GM21390 (cell line): ENCODE measurements around the gene DNAJA1.
"Not testable (repeated sequence)": the region's sequence is repeated elsewhere in the genome, so short reads cannot be mapped to it uniquely, and the experiment has no call there.

Experiments
- ATAC-seq: cut with Tn5 transposase; IDR thresholded peaks from one replicate; pipeline ENCODE4 v1.9.1; 2021; ENCODE audit not compliant: unreplicated experiment

Gene DNAJA1

GRCh38 chr9:33024966-33025571 is at the start of gene DNAJA1:
Gene DNAJA1 (plus strand): TSS chr9:33025273. CDS start chr9:33026485, 1,212 bp downstream.
- peak; percentile 93 for ATAC-seq

DNA sequence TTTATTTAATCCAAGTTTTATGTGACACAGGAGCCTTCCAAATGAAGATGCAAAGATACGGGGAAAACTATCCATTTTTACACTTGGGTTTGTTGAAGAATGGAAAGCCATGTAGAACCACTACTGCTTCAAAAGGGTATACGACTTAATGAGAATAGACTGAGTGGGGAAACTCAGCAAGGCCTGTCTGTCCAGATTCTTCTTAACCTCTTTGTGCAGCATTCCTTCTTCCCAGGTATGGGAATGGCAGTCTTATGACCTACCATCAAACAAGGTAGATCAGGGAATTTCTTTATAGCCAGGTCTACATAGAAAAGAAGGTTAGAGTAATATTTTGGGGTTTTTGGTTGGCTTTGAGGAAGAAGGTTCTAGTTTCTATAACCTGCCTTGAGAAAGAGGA is 47.0 kb upstream of the DNAJA1 start:
- ATAC-seq = no peak

DNA sequence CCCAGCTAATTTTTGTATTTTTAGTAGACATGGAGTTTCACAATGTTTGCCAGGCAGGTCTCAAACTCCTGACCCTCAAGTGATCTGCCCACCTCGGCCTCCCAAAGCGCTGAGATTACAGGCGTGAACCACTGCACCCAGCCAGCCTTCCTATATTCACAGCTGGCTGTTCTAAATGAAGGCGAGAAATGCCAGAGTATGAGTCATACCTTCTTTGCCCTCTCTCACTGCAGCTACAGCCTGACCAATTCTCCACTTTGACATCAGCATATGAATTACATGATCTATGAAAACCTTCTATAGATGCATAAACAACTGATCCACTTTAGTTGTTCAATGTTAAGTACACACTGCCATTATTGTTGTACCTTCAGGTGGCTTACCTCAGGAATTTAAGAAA is 38.1 kb upstream of the DNAJA1 start:
- ATAC-seq = no peak

DNA sequence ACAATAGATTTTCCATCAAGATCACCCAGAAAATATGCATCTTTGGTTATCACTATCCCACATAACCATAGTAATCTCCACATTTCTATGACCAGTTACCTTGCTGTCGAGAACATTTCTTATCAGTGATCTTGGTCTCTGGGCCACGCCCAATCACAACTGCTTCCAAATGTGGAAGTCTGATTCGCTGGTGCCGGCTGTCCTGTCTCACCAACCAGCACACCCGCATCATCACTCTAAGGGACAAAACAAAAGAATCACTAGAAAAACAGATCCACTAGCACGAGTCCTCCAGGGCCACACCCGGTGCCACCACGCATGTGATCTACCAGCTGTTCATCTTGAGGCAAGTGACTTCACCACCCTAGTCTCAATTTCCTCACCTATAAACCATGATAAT is 35.4 kb upstream of the DNAJA1 start:
- ATAC-seq = no peak

- no peak for ATAC-seq
These were observed 33.0 kb upstream of the DNAJA1 start for GRCh38 chr9:32991897-32992594.

- no peak for ATAC-seq
These were observed 32.4 kb upstream of the DNAJA1 start for GRCh38 chr9:32992595-32993238.

DNA sequence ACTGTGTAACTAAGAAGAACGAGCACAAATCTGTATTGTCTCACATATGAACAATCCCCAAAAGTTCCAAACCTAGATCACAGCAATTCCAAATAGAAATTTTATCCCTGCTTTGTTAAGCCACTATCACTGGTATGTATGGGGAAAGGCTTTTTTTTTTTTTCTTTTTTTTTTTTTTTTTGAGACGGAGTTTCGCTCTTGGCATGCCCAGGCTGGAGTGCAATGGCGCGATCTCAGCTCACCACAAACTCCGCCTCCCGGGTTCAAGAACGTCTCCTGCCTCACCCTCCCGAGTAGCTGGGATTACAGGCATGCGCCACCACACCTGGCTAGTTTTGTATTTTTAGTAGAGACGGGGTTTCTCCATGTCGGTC is 24.4 kb upstream of the DNAJA1 start:
- peak; percentile 1 for ATAC-seq

DNA sequence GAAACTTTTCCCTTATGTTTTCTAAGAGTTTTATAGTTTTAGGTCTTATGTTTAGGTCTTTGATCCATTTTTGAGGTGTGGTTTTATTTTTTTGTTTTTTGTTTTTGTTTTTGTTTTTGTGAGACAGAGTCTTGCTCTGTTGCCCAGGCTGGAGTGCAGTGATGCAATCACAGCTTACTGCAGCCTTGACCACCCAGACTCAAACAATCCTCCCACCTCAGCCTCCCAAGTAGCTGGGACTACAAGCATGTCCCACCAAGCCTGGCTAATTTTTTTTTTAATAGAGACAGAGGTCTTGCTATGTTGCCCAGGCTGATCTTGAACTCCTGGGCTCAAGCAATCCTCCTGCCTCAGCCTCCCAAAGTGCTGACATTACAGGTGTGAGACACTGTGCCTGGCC is 19.7 kb upstream of the DNAJA1 start:
- not testable (repeated sequence) for ATAC-seq

GRCh38 chr9:33007755-33008154 is 17.3 kb upstream of the DNAJA1 start:
- no peak for ATAC-seq

GRCh38 chr9:33011831-33012230 is 13.2 kb upstream of the DNAJA1 start:
- ATAC-seq = no peak

DNA sequence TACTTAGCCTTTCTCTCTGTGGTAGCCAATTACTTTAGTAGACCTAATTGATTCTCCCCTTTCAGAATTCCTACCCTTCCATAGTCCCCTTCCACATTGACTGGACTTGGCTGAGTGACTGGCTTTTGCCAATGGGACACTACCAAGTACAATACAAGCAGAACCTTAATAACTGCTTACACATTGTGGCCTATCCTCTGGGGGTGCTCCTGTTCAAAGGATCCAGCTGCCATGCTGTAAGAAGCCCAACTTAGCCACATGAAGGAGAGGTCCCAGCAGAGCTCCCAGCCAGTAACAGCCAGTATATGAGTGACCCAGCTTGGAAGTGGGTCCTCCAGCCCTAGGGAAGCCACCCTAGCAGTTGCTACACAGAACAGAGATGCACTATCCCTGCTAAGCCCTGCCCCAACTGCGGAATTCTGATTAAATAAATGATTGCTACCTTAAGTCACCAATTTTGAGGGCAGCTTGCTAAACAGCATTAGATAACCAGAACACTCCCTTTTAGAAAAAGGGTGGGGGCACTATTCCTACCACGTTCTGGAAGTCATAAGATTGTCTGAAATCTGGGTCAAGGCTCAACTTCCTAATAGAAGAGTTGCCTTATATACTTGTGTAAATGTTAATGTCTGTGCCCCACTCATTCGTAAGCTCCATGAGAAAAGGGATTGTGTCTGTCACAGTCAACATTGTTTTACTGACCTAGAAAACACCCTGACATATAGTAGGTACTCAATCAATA is 12.6 kb upstream of the DNAJA1 start:
- ATAC-seq = no peak

DNA sequence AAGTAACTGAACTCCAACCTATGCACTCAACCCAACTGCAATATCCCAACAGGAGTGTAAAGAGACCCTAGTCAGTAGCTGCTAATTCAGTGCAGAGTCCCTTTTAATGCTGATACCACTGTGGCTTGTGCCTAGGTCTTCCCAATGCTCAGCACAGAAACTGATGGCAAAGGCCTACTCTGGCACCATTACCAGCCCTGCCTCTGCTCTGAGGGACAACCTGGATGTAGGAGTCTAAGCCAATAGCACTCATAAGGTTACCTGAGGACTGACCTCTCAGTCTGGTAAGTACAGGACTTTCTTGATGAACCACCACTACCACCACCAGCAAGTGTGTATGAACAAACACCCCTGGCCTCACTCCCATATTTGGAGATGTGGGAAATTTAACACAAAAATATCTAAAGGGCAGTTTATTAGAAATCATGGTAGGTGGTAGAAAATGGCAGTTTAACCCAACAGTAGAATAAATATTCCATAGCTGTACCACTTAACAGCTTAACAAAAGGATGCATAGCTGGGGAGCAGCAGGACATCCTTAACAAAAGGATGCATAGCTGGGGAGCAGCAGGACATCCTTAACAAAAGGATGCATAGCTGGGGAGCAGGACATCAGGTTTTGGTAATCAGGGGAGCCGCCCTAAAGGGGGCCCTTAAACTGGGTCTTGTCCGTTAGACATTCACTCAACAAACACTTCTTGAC is 11.0 kb upstream of the DNAJA1 start:
- ATAC-seq = no peak

GRCh38 chr9:33014665-33015014 is 10.4 kb upstream of the DNAJA1 start:
- no peak for ATAC-seq

GRCh38 chr9:33017283-33018041 is 7.6 kb upstream of the DNAJA1 start:
- ATAC-seq = no peak

GRCh38 chr9:33019797-33020196 is 5.3 kb upstream of the DNAJA1 start:
- ATAC-seq = no peak

DNA sequence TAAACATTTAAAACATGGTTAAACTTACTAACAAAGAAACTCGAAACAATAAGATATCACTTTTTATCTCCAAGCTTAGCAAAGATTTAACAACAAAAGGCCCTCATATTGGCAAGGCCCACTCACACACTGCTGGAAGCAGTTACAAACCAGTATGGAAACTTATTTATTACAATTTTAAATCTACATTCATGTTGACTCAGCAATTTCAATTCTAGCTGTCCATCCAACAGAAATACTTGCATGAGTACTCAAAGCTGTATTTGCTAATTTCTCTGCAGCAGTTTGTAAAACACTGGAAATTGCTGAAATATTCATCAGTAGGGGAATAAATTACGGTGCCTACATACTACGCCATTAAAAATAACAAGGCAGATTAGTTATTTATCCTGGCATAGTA is 2.8 kb upstream of the DNAJA1 start:
- ATAC-seq = no peak

DNA sequence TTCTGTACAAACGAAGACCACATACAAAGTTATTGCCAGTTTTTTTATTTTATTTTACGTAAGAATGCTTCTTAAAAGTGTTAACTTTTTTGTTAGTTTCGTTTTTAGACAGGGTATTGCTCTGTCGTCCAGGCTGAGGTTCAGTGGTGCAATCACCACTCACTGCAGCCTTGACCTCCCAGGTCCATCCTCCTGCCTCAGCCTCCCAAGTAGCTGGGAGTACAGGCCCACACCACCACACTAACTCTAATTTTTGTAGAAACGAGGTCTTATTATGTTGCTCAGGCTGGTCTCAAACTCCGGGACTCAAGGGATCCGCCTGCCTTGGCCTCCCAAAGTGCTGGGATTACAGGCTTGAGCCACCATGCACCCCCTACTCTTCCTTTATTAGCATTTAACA is 2.3 kb upstream of the DNAJA1 start:
- ATAC-seq = no peak

GRCh38 chr9:33023661-33024060 is 1.4 kb upstream of the DNAJA1 start:
- no peak for ATAC-seq

DNA sequence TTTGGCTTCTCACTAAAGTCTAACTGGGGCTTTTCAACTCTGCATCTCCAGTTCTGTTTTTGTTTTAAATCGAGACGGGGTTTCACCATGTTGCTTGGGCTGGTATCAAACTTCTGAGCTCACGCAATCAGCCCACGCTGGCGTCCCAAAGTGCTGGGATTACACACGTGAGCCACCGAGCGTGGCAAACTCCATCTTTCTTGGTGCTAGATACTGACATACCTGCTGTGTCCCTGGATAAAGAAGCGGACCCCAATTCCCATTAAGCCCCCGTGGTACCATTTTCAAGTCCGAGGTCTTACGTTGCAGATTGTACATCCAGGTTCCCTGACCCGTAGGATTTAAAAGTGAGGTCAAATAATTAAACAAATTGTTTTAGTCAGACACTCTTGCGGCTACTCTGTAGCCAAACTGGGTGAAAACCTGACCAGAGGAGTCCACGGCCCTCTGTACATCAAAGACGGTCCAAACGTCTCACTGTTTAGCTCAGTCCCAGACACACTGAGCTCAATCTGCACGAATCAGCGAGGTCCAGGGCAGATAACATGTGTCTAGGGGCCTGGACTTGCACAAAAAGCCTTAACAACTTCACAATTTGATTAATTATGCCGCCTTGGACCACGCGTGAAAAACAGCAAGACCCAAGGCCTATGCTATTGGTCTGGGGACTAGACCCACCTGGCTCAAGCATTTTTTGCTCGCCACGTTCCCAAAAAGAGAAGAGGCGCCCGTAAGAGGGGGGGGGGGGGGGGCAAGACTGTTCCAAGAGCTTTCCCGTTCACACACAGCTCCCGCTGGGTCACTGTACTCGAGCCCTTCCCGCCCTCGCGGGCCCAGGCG is 727 bp upstream of the DNAJA1 start:
- no peak for ATAC-seq
